PC-3 (cell line): ENCODE measurements around the gene CCL7. TPM values are rescaled to one million over a fixed set of nuclear protein-coding genes. Genes with fewer than 3 reads are reported as not detected.

ENCODE experiments used
- ATAC-seq: fragments of 200-7000 bp; cut with Tn5 transposase; 2 replicates; pipeline ENCODE4 v1.9.1; 2020; ENCODE audit warnings: mild to moderate bottlenecking, moderate library complexity
- BruUV-seq: library from RNA; stranded (reverse); fragments of 400-500 nt; replicated peaks from 2 replicates; lab custom pipeline; 2021; lab: Mats Ljungman, UMichigan
- CTCF ChIA-PET: fragments of 300-600 bp; sonication (Branson Sonifier 250); formaldehyde crosslinking; loops from one replicate; lab custom pipeline; 2022; ENCODE audit warnings: antibody characterized with exemption; lab: Charles Lee
- POLR2A ChIA-PET: fragments of 300-600 bp; sonication (Branson Sonifier 250); formaldehyde crosslinking; loops from one replicate; lab custom pipeline; 2022; ENCODE audit warnings: antibody characterized with exemption; ENCODE audit not compliant: unreplicated experiment; lab: Charles Lee
- DNase-seq: peaks from one replicate; pipeline ENCODE4 v3.0.0-alpha.2; 2015
- H2AFZ ChIP-seq: fragments of 300-600 bp; sonication (generic); 2 replicates; pipeline ENCODE4 v1.6.0; 2016; ENCODE audit warnings: antibody characterized with exemption, low read length
- H3F3A ChIP-seq: fragments of 300-600 bp; sonication (generic); one replicate; pipeline ENCODE4 v1.6.0; 2017; ENCODE audit warnings: antibody characterized with exemption, low read length, control low read depth, mild to moderate bottlenecking; ENCODE audit not compliant: unreplicated experiment
- H3K27ac ChIP-seq: fragments of 300-600 bp; sonication (generic); 2 replicates; pipeline ENCODE4 v1.5.1; 2016; ENCODE audit warnings: mild to moderate bottlenecking, low read length
- H3K27me3 ChIP-seq: fragments of 300-600 bp; sonication (generic); 2 replicates; pipeline ENCODE4 v1.6.1; 2016; ENCODE audit warnings: low read length, mixed read lengths
- H3K36me3 ChIP-seq: fragments of 300-600 bp; sonication (generic); 2 replicates; pipeline ENCODE4 v1.6.1; 2016; ENCODE audit warnings: low read depth, mixed run types, low read length, mixed read lengths
- H3K4me1 ChIP-seq: fragments of 300-600 bp; sonication (generic); 2 replicates; pipeline ENCODE4 v1.5.1; 2016; ENCODE audit warnings: low read length; ENCODE audit not compliant: insufficient read depth
- H3K4me2 ChIP-seq: fragments of 300-600 bp; sonication (generic); 2 replicates; pipeline ENCODE4 v1.6.0; 2016; ENCODE audit warnings: low read length
- H3K4me3 ChIP-seq: fragments of 300-600 bp; sonication (generic); 2 replicates; pipeline ENCODE4 v1.5.1; 2016; ENCODE audit warnings: mild to moderate bottlenecking, low read length, mixed read lengths
- H3K79me2 ChIP-seq: fragments of 300-600 bp; sonication (generic); 2 replicates; pipeline ENCODE4 v1.6.1; 2017; ENCODE audit warnings: low read length, mixed read lengths
- H3K9ac ChIP-seq: fragments of 300-600 bp; sonication (generic); 2 replicates; pipeline ENCODE4 v1.6.0; 2016; ENCODE audit warnings: mild to moderate bottlenecking, low read length
- H3K9me2 ChIP-seq: fragments of 300-600 bp; sonication (generic); replicated peaks from 2 replicates; pipeline ENCODE4 v1.6.1; 2016; ENCODE audit warnings: mixed run types, low read length, mixed read lengths
- H3K9me3 ChIP-seq: fragments of 300-600 bp; sonication (generic); 2 replicates; pipeline ENCODE4 v1.6.1; 2016; ENCODE audit warnings: low read length, mixed read lengths
- H4K20me1 ChIP-seq: fragments of 300-600 bp; sonication (generic); 2 replicates; pipeline ENCODE4 v1.6.1; 2016; ENCODE audit warnings: low read length, mixed read lengths
- EZH2 ChIP-seq: fragments of 300-600 bp; sonication (generic); IDR thresholded peaks from one replicate; pipeline ENCODE4 v1.6.1; 2017; ENCODE audit warnings: antibody characterized with exemption, mild to moderate bottlenecking, low read length; ENCODE audit not compliant: unreplicated experiment
- EZH2phosphoT487 ChIP-seq: fragments of 300-600 bp; sonication (generic); IDR thresholded peaks from 2 replicates; pipeline ENCODE4 v1.6.1; 2018; ENCODE audit warnings: mild to moderate bottlenecking, antibody characterized with exemption, low read length, borderline replicate concordance
- intact Hi-C: fragments of 100-400 bp; cut with micrococcal nuclease; formaldehyde crosslinking; loops from 2 replicates; pipeline ENCODE4 v1.9.0; 2023
- total RNA-seq: library from RNA; depleted of rRNA; stranded (reverse); fragments of >200 nt; gene quantifications from 2 replicates; pipeline ENCODE4 v1.2.3, GENCODE V29; 2014
- TF ChIP-seq, protein P1 (sequence below): fragments of 300-600 bp; sonication (generic); conservative IDR thresholded peaks from 2 replicates; pipeline ENCODE4 v1.5.1; 2017; ENCODE audit warnings: antibody characterized with exemption, low read depth, mild to moderate bottlenecking, low read length

CCL7 gene
- total RNA-seq, 1 experiment from 2014 or later: not detected

GRCh38 chr17:34255841-34256240, 14.2 kb upstream of the CCL7 start:
- Histone ChIP-seq H3F3A (no peaks in the 10 kb centered on the region), H4K20me1 (no peaks in the 10 kb centered on the region), H3K4me2 (no peak overlapping the region), H3K9me3 (no peaks in the 10 kb centered on the region), H2AFZ (no peak overlapping the region), H3K27ac (no peak overlapping the region), H3K9me2 (no peaks in the 10 kb centered on the region), H3K27me3 (no peaks in the 10 kb centered on the region), H3K79me2 (no peaks in the 10 kb centered on the region), H3K36me3 (no peaks in the 10 kb centered on the region), H3K4me3 (no peak overlapping the region), H3K4me1 (no peaks in the 10 kb centered on the region), H3K9ac (no peak overlapping the region)
- ATAC-seq: no peak
- TF ChIP-seq, protein P1, sequence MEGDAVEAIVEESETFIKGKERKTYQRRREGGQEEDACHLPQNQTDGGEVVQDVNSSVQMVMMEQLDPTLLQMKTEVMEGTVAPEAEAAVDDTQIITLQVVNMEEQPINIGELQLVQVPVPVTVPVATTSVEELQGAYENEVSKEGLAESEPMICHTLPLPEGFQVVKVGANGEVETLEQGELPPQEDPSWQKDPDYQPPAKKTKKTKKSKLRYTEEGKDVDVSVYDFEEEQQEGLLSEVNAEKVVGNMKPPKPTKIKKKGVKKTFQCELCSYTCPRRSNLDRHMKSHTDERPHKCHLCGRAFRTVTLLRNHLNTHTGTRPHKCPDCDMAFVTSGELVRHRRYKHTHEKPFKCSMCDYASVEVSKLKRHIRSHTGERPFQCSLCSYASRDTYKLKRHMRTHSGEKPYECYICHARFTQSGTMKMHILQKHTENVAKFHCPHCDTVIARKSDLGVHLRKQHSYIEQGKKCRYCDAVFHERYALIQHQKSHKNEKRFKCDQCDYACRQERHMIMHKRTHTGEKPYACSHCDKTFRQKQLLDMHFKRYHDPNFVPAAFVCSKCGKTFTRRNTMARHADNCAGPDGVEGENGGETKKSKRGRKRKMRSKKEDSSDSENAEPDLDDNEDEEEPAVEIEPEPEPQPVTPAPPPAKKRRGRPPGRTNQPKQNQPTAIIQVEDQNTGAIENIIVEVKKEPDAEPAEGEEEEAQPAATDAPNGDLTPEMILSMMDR: no peak
- TF ChIP-seq EZH2 (no peak), EZH2phosphoT487 (no peak)
- intact Hi-C loops: no loop called here
- ChIA-PET POLR2A (no interaction called here), CTCF (no interaction called here)
- BruUV-seq: no TSS peak
- DNase-seq: no peak

GRCh38 chr17:34257299-34257985, 12.6 kb upstream of the CCL7 start:
- H3K27ac ChIP-seq: no peak overlapping the region
- no peak overlapping the region for H3K9ac ChIP-seq
- ChIA-PET CTCF (no interaction called here), POLR2A (no interaction called here)
- TF ChIP-seq EZH2: no peak
- no peak for TF ChIP-seq EZH2phosphoT487
- TF ChIP-seq, protein P1: no peak
- no peaks in the 10 kb centered on the region for H3K79me2 ChIP-seq
- no peaks in the 10 kb centered on the region for H3K9me2 ChIP-seq
- H3K4me2 ChIP-seq: no peak overlapping the region
- no peak for ATAC-seq
- no peaks in the 10 kb centered on the region for H3F3A ChIP-seq
- intact Hi-C loops: no loop called here
- no peaks in the 10 kb centered on the region for H3K27me3 ChIP-seq
- H3K9me3 ChIP-seq: no peaks in the 10 kb centered on the region
- DNase-seq: no peak
- no peaks in the 10 kb centered on the region for H4K20me1 ChIP-seq
- no peaks in the 10 kb centered on the region for H3K4me1 ChIP-seq
- H3K4me3 ChIP-seq: no peak overlapping the region
- BruUV-seq: no TSS peak
- no peaks in the 10 kb centered on the region for H3K36me3 ChIP-seq
- H2AFZ ChIP-seq: no peak overlapping the region

- no peak for TF ChIP-seq EZH2phosphoT487
- Histone ChIP-seq H3K4me3 (no peak overlapping the region), H3K79me2 (no peaks in the 10 kb centered on the region), H3K9me2 (no peaks in the 10 kb centered on the region), H3K9me3 (no peaks in the 10 kb centered on the region), H3K36me3 (no peaks in the 10 kb centered on the region), H3K9ac (no peak overlapping the region), H3F3A (no peaks in the 10 kb centered on the region), H4K20me1 (no peaks in the 10 kb centered on the region), H3K4me1 (no peaks in the 10 kb centered on the region), H3K27ac (no peak overlapping the region), H2AFZ (no peak overlapping the region), H3K4me2 (no peak overlapping the region), H3K27me3 (no peaks in the 10 kb centered on the region)
- BruUV-seq: no TSS peak
- ChIA-PET CTCF (no interaction called here), POLR2A (no interaction called here)
- intact Hi-C loops: no loop called here
- DNase-seq (no peak), ATAC-seq (no peak)
Observed at GRCh38 chr17:34257986-34258326, 12.1 kb upstream of the CCL7 start.
